ENCODE data around the gene TMPRSS9. TPM values are rescaled to one million over a fixed set of nuclear protein-coding genes. Genes with fewer than 3 reads are reported as not detected.

TMPRSS9 gene
- total and polyA plus RNA-seq, 8 donors: 1.1 TPM; not detected in 7

GRCh38 chr19:2427429-2428320 lies 67.6 kb downstream of the TMPRSS9 start, which contains the start of gene TIMM13:
Gene TIMM13 (minus strand): TSS chr19:2427586. CDS start chr19:2427533, 53 bp downstream.
- Histone ChIP-seq H3K4me1 (peaks cover 30 to 44% (median 37%) of the 10 kb centered on the region in 4 donors), H3K27me3 (no peaks in the 10 kb centered on the region), H3K4me3 (peak within 1 kb of the TSS; percentile 89 to 99 (median 96)), H3K9me3 (no peaks in the 10 kb centered on the region), H3K36me3 (peaks cover 14 to 64% (median 45%) of the 10 kb centered on the region in 4 donors), H3K27ac (peak within 1 kb of the TSS; percentile 94 to 99 (median 96))
- DNase-seq: peak; percentile 97 to 99
- intact Hi-C loops (cut with DNase I; ENCODE audit: low total_unique reads): no loop called here
- 0% methylated on average over 24 to 77 of the region's 77 CpGs for WGBS, 5 donors
- TF ChIP-seq CTCF (IDR thresholded peaks at IDR 0.05): no peak
- TF ChIP-seq POLR2AphosphoS5 (IDR thresholded peaks at IDR 0.05): peak; percentile 51 to 92 (median 78)

GRCh38 chr19:2428321-2428690 lies 68.2 kb downstream of the TMPRSS9 start:
- Histone ChIP-seq H3K9me3 (no peaks in the 10 kb centered on the region), H3K27me3 (no peaks in the 10 kb centered on the region), H3K36me3 (peaks cover 14 to 61% (median 41%) of the 10 kb centered on the region in 4 donors), H3K27ac (peak overlapping the region; percentile 13 to 99 (median 96)), H3K4me1 (peaks cover 30 to 44% (median 37%) of the 10 kb centered on the region in 4 donors), H3K4me3 (peak overlapping the region; percentile 89 to 99 (median 96))
- WGBS, 5 donors: 7 to 19% (median 17%) methylated on average over 15 to 25 of the region's 25 CpGs
- DNase-seq: peak; percentile 41 to 68
- no peak for TF ChIP-seq CTCF (IDR thresholded peaks at IDR 0.05)
- TF ChIP-seq EP300 (IDR thresholded peaks at IDR 0.05): no peak
- TF ChIP-seq POLR2A (IDR thresholded peaks at IDR 0.05): no peak
- TF ChIP-seq POLR2AphosphoS5 (IDR thresholded peaks at IDR 0.05): no peak
- intact Hi-C loops (cut with DNase I; ENCODE audit: low total_unique reads): no loop called here

GRCh38 chr19:2428756-2429711 lies 69.0 kb downstream of the TMPRSS9 start:
- no peak for TF ChIP-seq EP300 (IDR thresholded peaks at IDR 0.05)
- TF ChIP-seq CTCF (IDR thresholded peaks at IDR 0.05): no peak
- no peak for TF ChIP-seq POLR2A (IDR thresholded peaks at IDR 0.05)
- TF ChIP-seq POLR2AphosphoS5 (IDR thresholded peaks at IDR 0.05): no peak
- Histone ChIP-seq H3K36me3 (peaks cover 13 to 61% (median 40%) of the 10 kb centered on the region in 4 donors), H3K9me3 (no peaks in the 10 kb centered on the region), H3K27ac (peak overlapping the region in 3 of 5 donors; percentile 94 to 99 (median 97)), H3K27me3 (no peaks in the 10 kb centered on the region), H3K4me3 (peak overlapping the region in 3 of 4 donors; percentile 89 to 98 (median 94)), H3K4me1 (peaks cover 30 to 42% (median 36%) of the 10 kb centered on the region in 4 donors)
- peak in 1 of 2 donors; percentile 15 for DNase-seq
- intact Hi-C loops (cut with DNase I; ENCODE audit: low total_unique reads): no loop called here
- 65 to 77% (median 73%) methylated on average over 23 to 37 of the region's 37 CpGs for WGBS, 5 donors
